Astrocyte (in vitro differentiated cells and primary cell): Measurements from ENCODE around the gene ZNF823.

ENCODE experiments used
- CTCF ChIP-seq: IDR thresholded peaks from 2 replicates; pipeline ENCODE4 v1.5.1; 2011; ENCODE audit warnings: low read depth, mild to moderate bottlenecking, inconsistent platforms, low read length, moderate library complexity; ENCODE audit not compliant: insufficient read depth
- EZH2 ChIP-seq: IDR thresholded peaks from 2 replicates; pipeline ENCODE4 v1.6.1; 2012; ENCODE audit warnings: mild to moderate bottlenecking, low read length, inconsistent platforms; ENCODE audit not compliant: insufficient read depth

DNA sequence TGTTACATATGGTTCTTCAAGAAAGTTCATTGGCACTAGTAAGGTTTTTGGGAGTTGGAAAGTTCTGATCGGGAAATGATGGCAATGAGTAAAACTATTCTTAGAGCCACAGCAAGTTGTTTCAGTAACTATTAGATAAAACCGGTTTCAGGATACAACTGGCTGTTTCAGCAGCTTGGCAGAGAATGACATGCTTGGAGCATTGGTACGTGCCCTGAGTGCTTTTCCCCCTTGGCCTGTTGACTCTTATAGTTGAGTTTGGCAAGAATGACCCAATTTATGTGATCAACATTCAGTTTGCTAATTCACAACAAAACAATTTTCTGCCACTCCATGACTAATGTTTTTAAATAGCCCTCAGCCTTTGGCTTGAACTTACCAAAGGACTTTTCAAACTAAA is 48.8 kb upstream of the ZNF823 start:
- TF ChIP-seq CTCF (no peak), EZH2 (no peak)
